DLD1 (cell line): ENCODE measurements around the gene ELFN1.
"Not testable (repeated sequence)": the region's sequence is repeated elsewhere in the genome, so short reads cannot be mapped to it uniquely, and the experiment has no call there.

Experiments used
- in situ Hi-C: cut with HindIII; loops from 2 replicates; pipeline ENCODE4 v1.10.0; 2017; ENCODE audit warnings: low sequenced_read_pairs

Gene ELFN1

GRCh38 chr7:1752111-1752510 lies 82.0 kb downstream of the ELFN1 start:
- in situ Hi-C loops = no loop called here

GRCh38 chr7:1752771-1753563 lies 82.9 kb downstream of the ELFN1 start:
- in situ Hi-C loops = no loop called here

- in situ Hi-C loops = no loop called here
Measured at GRCh38 chr7:1753564-1753867, 83.4 kb downstream of the ELFN1 start.

- in situ Hi-C loops = no loop called here
Measured at GRCh38 chr7:1754345-1754908, 84.3 kb downstream of the ELFN1 start.

GRCh38 chr7:1755783-1756625 lies 85.9 kb downstream of the ELFN1 start:
- in situ Hi-C loops = no loop called here

- in situ Hi-C loops = no loop called here
Measured at GRCh38 chr7:1757601-1758000, 87.5 kb downstream of the ELFN1 start.

- in situ Hi-C loops = no loop called here
Measured at GRCh38 chr7:1758028-1758858, 88.2 kb downstream of the ELFN1 start.

GRCh38 chr7:1758859-1759521 lies 88.9 kb downstream of the ELFN1 start:
- in situ Hi-C loops = no loop called here

- in situ Hi-C loops = no loop called here
Measured at GRCh38 chr7:1761097-1761496, 91.0 kb downstream of the ELFN1 start.

GRCh38 chr7:1761774-1762173 lies 91.7 kb downstream of the ELFN1 start:
- in situ Hi-C loops = no loop called here

GRCh38 chr7:1762238-1762945 lies 92.3 kb downstream of the ELFN1 start:
- in situ Hi-C loops = no loop called here

GRCh38 chr7:1763033-1763432 lies 93.0 kb downstream of the ELFN1 start:
- in situ Hi-C loops = no loop called here

GRCh38 chr7:1763911-1764310 lies 93.8 kb downstream of the ELFN1 start:
- in situ Hi-C loops = not testable (repeated sequence)

GRCh38 chr7:1765336-1765735 lies 95.3 kb downstream of the ELFN1 start:
- in situ Hi-C loops = no loop called here

GRCh38 chr7:1767524-1767923 lies 97.4 kb downstream of the ELFN1 start:
- in situ Hi-C loops = no loop called here

GRCh38 chr7:1768832-1769231 lies 98.8 kb downstream of the ELFN1 start:
- in situ Hi-C loops = no loop called here

GRCh38 chr7:1769286-1770200 lies 99.5 kb downstream of the ELFN1 start:
- in situ Hi-C loops = no loop called here

GRCh38 chr7:1770331-1770730 lies 100.3 kb downstream of the ELFN1 start:
- in situ Hi-C loops = no loop called here

GRCh38 chr7:1775389-1775788 lies 105.3 kb downstream of the ELFN1 start:
- in situ Hi-C loops = no loop called here
